Stimulated activated CD8-positive, alpha-beta memory T cell treated with anti-CD3 and anti-CD28 coated beads, Interleukin-7, amount 100 ng/mL, for 1 hour (primary cell): ENCODE measurements around the gene RAB40B.

Experiments used
- DNase-seq, 2 donors: peaks; one replicate each; pipeline ENCODE4 v3.0.0-alpha.2; 2020; ENCODE audit warnings: low read depth in 2 of 2

RAB40B gene

DNA sequence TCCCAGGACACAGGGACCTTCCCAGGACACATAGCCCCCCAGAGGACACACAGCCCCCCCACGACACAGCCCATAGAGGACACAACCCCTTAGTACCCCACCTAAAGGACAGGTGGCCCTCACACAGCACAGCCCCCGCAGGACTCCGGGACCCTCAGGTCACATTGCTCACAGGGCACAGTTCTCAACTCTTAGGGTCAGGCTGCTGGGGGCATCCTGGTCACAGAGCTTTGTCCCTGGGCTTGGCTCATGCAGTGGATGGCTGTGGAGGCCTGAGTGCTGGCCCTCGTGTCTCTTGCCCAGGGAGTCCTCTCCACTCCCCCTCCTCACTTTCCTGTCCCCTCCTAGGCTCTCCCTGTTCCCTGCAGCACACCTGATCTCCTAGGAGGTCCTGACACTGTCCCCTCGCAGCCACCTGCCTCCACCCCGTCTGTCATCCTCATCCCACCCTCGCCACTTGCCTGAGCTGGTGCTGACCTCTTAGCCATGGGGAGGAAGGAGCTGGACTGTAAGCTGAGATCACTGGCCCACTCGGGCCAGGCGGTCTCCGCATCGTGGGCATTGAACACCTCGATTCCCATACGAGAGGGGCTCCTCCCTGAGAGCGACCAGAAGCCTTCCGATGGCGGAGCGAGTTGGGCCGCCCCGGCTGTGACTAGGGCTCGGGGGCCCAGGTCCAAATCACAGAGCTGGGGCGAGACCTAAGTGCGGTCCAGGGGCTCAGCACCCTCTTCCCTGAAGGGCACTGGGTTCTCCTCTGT is 48.8 kb downstream of the RAB40B start:
- DNase-seq = no peak

- peak in 1 of 2 donors; percentile 16 for DNase-seq
Measured at GRCh38 chr17:82648742-82649331, 49.7 kb downstream of the RAB40B start.

- DNase-seq = peak; percentile 64 to 76
Measured at GRCh38 chr17:82648165-82648668, 50.3 kb downstream of the RAB40B start, which contains the start of gene WDR45B. Gene WDR45B, minus strand, starts transcription at chr17:82648444. Its CDS starts 104 bp downstream, at chr17:82648340.

DNA sequence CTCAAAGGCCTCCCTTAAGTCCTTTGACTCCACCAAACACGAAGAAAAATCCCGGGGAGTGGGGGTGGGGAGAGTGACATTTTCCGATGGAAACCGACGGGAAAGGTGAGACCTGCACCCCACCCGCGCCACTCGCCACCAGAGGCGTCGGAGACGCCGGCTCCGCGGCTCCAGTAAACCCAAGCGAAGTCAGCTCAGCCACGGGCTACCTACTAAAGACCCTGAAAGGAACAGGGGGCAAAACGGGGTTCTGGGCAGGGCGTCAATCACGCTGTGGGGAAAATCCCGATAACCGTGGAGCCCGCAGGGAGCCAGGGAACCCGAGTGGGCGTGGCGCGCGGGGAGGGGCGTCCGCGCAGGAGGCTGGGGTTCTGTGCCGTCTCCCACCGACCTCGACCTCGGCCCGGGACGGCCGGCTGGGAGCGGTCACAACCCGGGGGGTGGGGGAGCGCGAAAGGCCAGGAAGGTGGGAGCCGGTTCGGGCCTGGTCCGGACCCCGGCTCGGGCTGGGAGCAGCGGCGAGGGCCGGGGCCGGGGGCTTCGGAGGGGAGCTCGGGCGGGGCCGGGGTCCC is 50.8 kb downstream of the RAB40B start:
- peak in 1 of 2 donors; percentile 9 for DNase-seq

- no peak for DNase-seq
Measured at GRCh38 chr17:82645516-82645915, 53.0 kb downstream of the RAB40B start.

GRCh38 chr17:82644148-82644547 is 54.4 kb downstream of the RAB40B start:
- no peak for DNase-seq

GRCh38 chr17:82642022-82642421 is 56.5 kb downstream of the RAB40B start:
- no peak for DNase-seq

- no peak for DNase-seq
Measured at GRCh38 chr17:82640036-82640435, 58.5 kb downstream of the RAB40B start.

DNA sequence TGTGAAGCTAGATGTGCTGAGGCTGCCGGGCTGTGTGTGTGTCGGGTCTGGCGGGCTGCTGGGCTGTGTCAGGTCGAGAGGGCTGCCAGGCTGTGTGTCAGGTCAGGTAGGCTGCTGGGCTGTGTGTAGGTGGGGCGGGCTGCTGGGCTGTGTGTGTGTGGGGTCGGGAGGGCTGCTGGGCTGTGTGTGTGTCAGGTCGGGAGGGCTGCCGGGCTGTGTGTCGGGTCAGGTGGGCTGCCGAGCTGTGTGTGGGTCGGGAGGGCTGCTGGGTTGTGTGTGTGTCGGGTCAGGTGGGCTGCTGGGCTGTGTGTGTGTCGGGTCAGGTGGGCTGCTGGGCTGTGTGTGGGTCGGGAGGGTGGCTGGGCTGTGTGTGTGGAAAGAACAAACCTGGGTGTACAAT is 58.9 kb downstream of the RAB40B start:
- DNase-seq = no peak

GRCh38 chr17:82638183-82638773 is 60.2 kb downstream of the RAB40B start:
- DNase-seq = no peak

DNA sequence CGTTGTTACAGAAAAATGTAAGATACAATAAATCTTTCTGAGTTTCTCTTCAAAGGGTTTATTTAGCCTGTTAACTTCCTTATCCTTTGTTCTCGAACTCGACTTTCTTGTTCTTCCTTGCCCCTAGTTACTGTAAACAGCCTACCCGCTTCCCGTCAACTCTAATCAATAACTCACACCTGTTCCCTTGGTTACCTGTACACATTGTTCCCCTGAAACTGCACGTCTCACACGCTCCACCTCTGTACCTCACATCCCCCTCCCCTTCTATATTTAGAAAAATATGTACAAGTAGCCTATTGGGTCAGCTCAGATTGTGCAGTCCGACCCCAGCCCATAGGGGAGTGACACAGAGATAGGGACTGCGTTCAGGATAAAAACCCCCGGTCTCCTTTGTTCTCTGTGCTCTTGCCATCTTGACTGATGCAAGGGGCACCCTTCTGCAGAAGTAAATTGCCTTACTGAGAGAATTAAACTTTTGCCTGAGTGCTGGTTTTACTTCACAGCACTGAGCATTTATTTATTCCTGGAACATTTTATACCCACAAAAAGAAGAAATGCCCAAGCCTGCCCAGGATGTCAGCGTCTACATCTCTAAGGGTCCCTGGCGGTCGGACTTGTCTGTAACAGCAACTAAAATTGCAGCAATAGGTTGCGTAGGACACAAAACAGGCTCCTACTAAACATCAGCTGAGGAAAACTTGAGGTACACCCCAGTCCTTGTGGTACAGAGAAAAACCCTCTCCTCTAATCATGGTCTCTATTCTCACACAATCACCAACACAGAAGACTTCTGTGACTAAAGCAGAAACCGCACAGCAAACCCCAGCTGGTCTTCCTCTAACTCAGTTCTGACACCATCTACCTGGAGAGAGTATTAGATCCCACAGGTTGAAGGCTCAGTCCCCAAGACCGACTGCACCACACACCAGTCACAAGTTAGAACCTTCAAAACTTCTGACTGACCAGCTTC is 61.6 kb downstream of the RAB40B start:
- DNase-seq = no peak

- no peak for DNase-seq
Measured at GRCh38 chr17:82633343-82633742, 65.2 kb downstream of the RAB40B start.

- DNase-seq = no peak
Measured at GRCh38 chr17:82632451-82632850, 66.0 kb downstream of the RAB40B start.

GRCh38 chr17:82631544-82631943 is 67.0 kb downstream of the RAB40B start:
- no peak for DNase-seq

- DNase-seq = no peak
Measured at GRCh38 chr17:82630212-82630611, 68.3 kb downstream of the RAB40B start.

DNA sequence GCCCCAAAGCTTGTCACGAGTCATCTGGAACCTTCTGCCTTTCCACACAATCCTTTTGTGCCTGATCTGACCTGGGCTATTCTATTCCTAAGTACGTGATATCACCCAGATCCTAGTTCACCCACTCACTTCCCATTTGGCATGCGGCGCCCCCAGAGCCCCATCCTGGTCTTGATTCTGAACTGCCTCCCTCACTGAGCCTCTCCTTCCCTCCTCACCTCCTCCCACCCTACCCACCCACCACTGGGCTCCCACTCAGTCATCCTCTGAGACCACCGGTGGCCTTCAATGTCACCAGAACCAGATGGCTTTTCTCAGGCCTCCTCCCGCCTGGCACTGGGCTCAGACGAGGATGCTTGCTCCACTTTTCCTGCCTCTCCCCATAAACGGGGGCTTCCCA is 68.8 kb downstream of the RAB40B start:
- no peak for DNase-seq

GRCh38 chr17:82627405-82627804 is 71.1 kb downstream of the RAB40B start:
- no peak for DNase-seq

- no peak for DNase-seq
Measured at GRCh38 chr17:82623707-82624106, 74.8 kb downstream of the RAB40B start.

GRCh38 chr17:82619641-82620040 is 78.9 kb downstream of the RAB40B start:
- DNase-seq = no peak

DNA sequence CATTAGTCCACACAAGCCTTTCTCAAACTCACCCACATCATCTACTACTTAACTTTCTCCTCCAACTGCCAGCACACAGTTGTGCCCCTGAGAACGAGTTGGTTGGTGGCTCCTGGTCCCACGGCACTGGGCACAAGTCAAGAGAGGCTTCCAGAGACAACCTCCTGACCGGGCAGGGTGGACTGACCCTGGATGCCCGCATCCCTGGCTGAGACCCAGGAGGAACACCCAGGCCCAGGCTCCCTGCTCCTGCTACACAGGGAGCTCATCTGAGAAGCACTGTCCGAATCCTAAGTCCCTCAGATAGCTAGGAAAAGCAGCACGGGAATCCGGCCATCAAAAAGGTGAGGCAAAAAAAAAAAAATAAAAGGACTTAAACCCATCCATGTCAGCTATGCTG is 79.3 kb downstream of the RAB40B start:
- DNase-seq = no peak

GRCh38 chr17:82616021-82616711 is 82.3 kb downstream of the RAB40B start:
- no peak for DNase-seq
